A549 (cell line): Measurements from ENCODE around the gene EXOSC2. TPM values are rescaled to one million over a fixed set of nuclear protein-coding genes. Genes with fewer than 3 reads are reported as not detected.

Source experiments
- ATAC-seq, 2 experiments: fragments of 200-7000 bp in 1 of 2; fragments of >200 bp in 1 of 2; cut with Nextera tagmentation in 1 of 2; cut with Tn5 transposase in 1 of 2; 3 replicates each; pipeline versions ENCODE4 v1.8.0 to v1.9.1; 2018 to 2020; ENCODE audit warnings: mild to moderate bottlenecking in 1 of 2, moderate library complexity in 1 of 2
- CTCF ChIA-PET: fragments of 300-600 bp; sonication (Branson Sonifier 250); formaldehyde crosslinking; extraction: SDS; loops from one replicate; lab custom pipeline; 2021; ENCODE audit warnings: antibody characterized with exemption, inconsistent platforms; lab: Yijun Ruan, JAX
- POLR2A ChIA-PET: fragments of 350-600 bp; formaldehyde crosslinking; extraction: SDS; loops from one replicate; lab custom pipeline; 2021; ENCODE audit warnings: antibody characterized with exemption, inconsistent platforms; lab: Yijun Ruan, JAX
- DNase-seq, 2 experiments: peaks; one replicate each; pipeline versions ENCODE4 v3.0.0 to v3.0.0-alpha.2; 2011 to 2016; ENCODE audit warnings: low read depth in 1 of 2, low spot score in 1 of 2
- FAIRE-seq: peaks from 2 replicates; lab custom pipeline; 2011; peaks lifted over from hg19 to GRCh38; lab: Jason Lieb, UNC
- H3K27ac ChIP-seq, 2 experiments: fragments of >200 bp; sonication (Bioruptor Twin); formaldehyde crosslinking; 3 replicates each; pipeline ENCODE4 v1.5.1; 2016 to 2017
- H3K4me1 ChIP-seq: fragments of >200 bp; sonication (Bioruptor Twin); formaldehyde crosslinking; 3 replicates; pipeline ENCODE4 v1.6.1; 2016
- H3K4me2 ChIP-seq: fragments of >200 bp; sonication (Bioruptor Twin); formaldehyde crosslinking; 3 replicates; pipeline ENCODE4 v1.6.1; 2016
- H3K4me3 ChIP-seq: fragments of >200 bp; sonication (Bioruptor Twin); formaldehyde crosslinking; 3 replicates; pipeline ENCODE4 v1.5.1; 2016
- H3K9me3 ChIP-seq: fragments of >200 bp; sonication (Bioruptor Twin); formaldehyde crosslinking; 3 replicates; pipeline ENCODE4 v1.6.1; 2016
- BHLHE40 ChIP-seq: IDR thresholded peaks from 2 replicates; pipeline ENCODE4 v1.6.1; 2012; ENCODE audit warnings: low read depth, low read length, inconsistent platforms
- CBX2 ChIP-seq: fragments of 200-600 bp; sonication (generic); IDR thresholded peaks from 2 replicates; pipeline ENCODE4 v1.6.1; 2016; ENCODE audit warnings: low read depth, mild to moderate bottlenecking, borderline replicate concordance
- CBX8 ChIP-seq: fragments of 200-600 bp; sonication (generic); IDR thresholded peaks from 2 replicates; pipeline ENCODE4 v1.6.1; 2016
- CHD2 ChIP-seq: fragments of 150-350 bp; IDR thresholded peaks from 2 replicates; pipeline ENCODE4 v1.6.1; 2014; ENCODE audit warnings: low read length; ENCODE audit not compliant: partially characterized antibody
- CHD4 ChIP-seq: fragments of 200-600 bp; sonication (generic); IDR thresholded peaks from 2 replicates; pipeline ENCODE4 v1.6.1; 2016; ENCODE audit warnings: antibody characterized with exemption, mild to moderate bottlenecking, borderline replicate concordance
- EP300 ChIP-seq, 2 experiments: fragments of >200 bp; sonication (Bioruptor Twin); formaldehyde crosslinking; IDR thresholded peaks; 2 replicates in 1 of 2; 3 replicates in 1 of 2; pipeline ENCODE4 v1.6.1; 2016 to 2017
- ESRRA ChIP-seq: fragments of 150-350 bp; IDR thresholded peaks from 2 replicates; pipeline ENCODE4 v1.6.1; 2014; ENCODE audit warnings: mild to moderate bottlenecking, low read length, borderline replicate concordance
- FOSB ChIP-seq: fragments of 250-450 bp; sonication (Bioruptor Pico); IDR thresholded peaks from 2 replicates; pipeline ENCODE4 v1.5.0; 2020; ENCODE audit warnings: mild to moderate bottlenecking, moderate library complexity
- FOXS1 ChIP-seq: fragments of 250-450 bp; sonication (Bioruptor Pico); IDR thresholded peaks from 2 replicates; pipeline ENCODE4 v1.5.0; 2020; ENCODE audit warnings: mild to moderate bottlenecking, moderate library complexity
- GATA3 ChIP-seq: IDR thresholded peaks from 2 replicates; pipeline ENCODE4 v1.6.1; 2012; ENCODE audit warnings: borderline replicate concordance
- HDAC2 ChIP-seq: fragments of 200-600 bp; sonication (generic); IDR thresholded peaks from 2 replicates; pipeline ENCODE4 v1.6.1; 2016
- HEYL ChIP-seq: fragments of 250-450 bp; sonication (Bioruptor Pico); IDR thresholded peaks from 2 replicates; pipeline ENCODE4 v1.8.0; 2021; ENCODE audit warnings: mild to moderate bottlenecking, moderate library complexity
- HOXA7 ChIP-seq: fragments of 250-450 bp; sonication (Bioruptor Pico); IDR thresholded peaks from 2 replicates; pipeline ENCODE4 v1.5.0; 2020; ENCODE audit warnings: mild to moderate bottlenecking, moderate library complexity
- HOXB13 ChIP-seq: fragments of 250-450 bp; sonication (Bioruptor Pico); IDR thresholded peaks from 2 replicates; pipeline ENCODE4 v1.5.0; 2020; ENCODE audit warnings: low read depth, mild to moderate bottlenecking, moderate library complexity
- HOXB5 ChIP-seq: fragments of 250-450 bp; sonication (Bioruptor Pico); IDR thresholded peaks from 2 replicates; pipeline ENCODE4 v1.5.0; 2020; ENCODE audit warnings: mild to moderate bottlenecking, moderate library complexity
- KDM1A ChIP-seq: fragments of 200-600 bp; sonication (generic); IDR thresholded peaks from 2 replicates; pipeline ENCODE4 v1.6.1; 2016; ENCODE audit warnings: low read depth, mild to moderate bottlenecking
- NFE2L2 ChIP-seq: fragments of 150-350 bp; conservative IDR thresholded peaks from 2 replicates; pipeline ENCODE4 v1.6.1; 2014; ENCODE audit warnings: low read length
- PHF8 ChIP-seq: fragments of 200-600 bp; sonication (generic); IDR thresholded peaks from 2 replicates; pipeline ENCODE4 v1.6.1; 2016; ENCODE audit warnings: low read depth, mild to moderate bottlenecking, antibody characterized with exemption, moderate library complexity, borderline replicate concordance
- POLR2A ChIP-seq: IDR thresholded peaks from 2 replicates; pipeline ENCODE4 v1.6.1; 2012; ENCODE audit warnings: mild to moderate bottlenecking, low read length
- POLR2AphosphoS2 ChIP-seq: conservative IDR thresholded peaks from 2 replicates; pipeline ENCODE4 v1.6.1; 2012; ENCODE audit warnings: low read length, improper control_type of control experiment, inconsistent platforms
- SREBF2 ChIP-seq: fragments of 450-650 bp; IDR thresholded peaks from 2 replicates; pipeline ENCODE4 v1.6.1; 2014; ENCODE audit warnings: mild to moderate bottlenecking, moderate library complexity
- TFCP2L1 ChIP-seq: fragments of 250-450 bp; sonication (Bioruptor Pico); IDR thresholded peaks from 2 replicates; pipeline ENCODE4 v1.5.0; 2021; ENCODE audit warnings: mild to moderate bottlenecking
- WGBS: methylation state at CpG from one replicate; pipeline ENCODE4 v1.1.6; 2017; ENCODE audit errors: missing lambda C conversion rate; 5-methylcytosine and 5-hydroxymethylcytosine counted together
- polyA plus RNA-seq, 4 experiments: library from polyadenylated mRNA; depleted of rRNA in 3 of 4; stranded (reverse); fragments of >200 nt; fragmentation: RNase III in 1 of 4; extraction: RNeasy Plus Mini Kit Qiagen cat#74134 plus additional on column Dnase treatment in 1 of 4; gene quantifications; 2 replicates in 3 of 4; 3 replicates in 1 of 4; pipeline ENCODE4 v1.2.3, GENCODE V29; 2011 to 2017
- TF ChIP-seq, protein P1 (sequence below): fragments of 250-450 bp; sonication (Bioruptor Pico); IDR thresholded peaks from 2 replicates; pipeline ENCODE4 v1.5.0; 2020; ENCODE audit warnings: low read depth, mild to moderate bottlenecking, moderate library complexity
- TF ChIP-seq, protein P2 (sequence below): fragments of 200-600 bp; sonication (generic); IDR thresholded peaks from 2 replicates; pipeline ENCODE4 v1.6.1; 2016; ENCODE audit warnings: antibody characterized with exemption, mild to moderate bottlenecking, moderate library complexity
- TF ChIP-seq, protein P3 (sequence below): fragments of >200 bp; sonication (Bioruptor Twin); formaldehyde crosslinking; IDR thresholded peaks from 3 replicates; pipeline ENCODE4 v1.6.1; 2016
- TF ChIP-seq, protein P4 (sequence below): fragments of 250-450 bp; sonication (Bioruptor Pico); IDR thresholded peaks from 2 replicates; pipeline ENCODE4 v1.5.0; 2021; ENCODE audit warnings: mild to moderate bottlenecking, moderate library complexity, borderline replicate concordance
- TF ChIP-seq, protein P5 (sequence below): fragments of >200 bp; sonication (Bioruptor Twin); formaldehyde crosslinking; IDR thresholded peaks from 3 replicates; pipeline ENCODE4 v1.5.1; 2016

The EXOSC2 gene
- polyA plus RNA-seq, 2 of the 4 experiments (the other 2 are of a cell fraction): 96.8 to 101 TPM

DNA sequence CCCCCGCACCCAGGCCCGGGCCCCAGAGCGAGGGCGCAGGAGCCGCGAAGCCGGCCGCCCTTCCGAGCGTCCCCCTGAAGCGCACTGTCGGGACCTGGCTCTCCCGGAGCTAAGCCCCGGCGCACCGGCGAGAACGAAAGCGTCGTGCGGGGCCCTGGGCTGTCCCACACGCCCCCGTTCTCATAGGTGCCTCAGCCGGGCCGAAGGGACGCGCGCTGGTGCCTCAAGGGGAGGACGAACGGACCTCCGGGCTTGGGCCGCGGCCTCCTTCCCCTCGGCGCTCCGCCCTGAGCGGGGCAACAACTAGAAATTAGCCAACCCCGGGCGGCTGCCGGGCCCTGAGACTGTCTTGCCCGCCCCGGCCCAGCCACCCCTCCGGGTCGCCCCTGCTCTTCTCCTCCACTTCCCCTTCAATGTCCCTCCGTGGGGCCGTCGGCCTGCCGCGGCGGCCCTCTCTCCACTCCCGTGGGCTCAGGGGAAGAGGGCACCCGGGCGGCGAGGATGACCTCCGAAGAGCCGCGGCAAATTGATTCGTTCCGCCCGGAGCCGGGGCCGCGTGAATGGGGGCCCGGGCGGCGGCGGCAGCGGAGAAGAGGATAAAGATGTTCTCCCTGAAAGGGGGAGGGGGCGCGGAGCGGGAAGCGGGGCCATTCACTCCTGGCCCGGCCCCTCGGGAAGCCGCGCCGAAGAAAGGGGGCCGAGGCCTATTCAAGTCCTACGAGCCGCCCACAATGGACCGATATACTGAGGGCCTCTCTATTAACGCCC, 32.7 kb upstream of the EXOSC2 start:
- 33% methylated on average over 29 of the region's 82 CpGs for WGBS
- Histone ChIP-seq H3K27ac (peak overlapping the region; percentile 9 to 63; a peak in 3 of 6 replicates), H3K9me3 (no peaks in the 10 kb centered on the region), H3K4me3 (peak overlapping the region; percentile 48), H3K4me1 (peaks cover 36% of the 10 kb centered on the region), H3K4me2 (peak overlapping the region; percentile 98)
- ChIA-PET POLR2A (no interaction called here), CTCF (interaction anchor here (1.3 kb wide), 1 partner anchor 21 kb away, joined by 5 read pairs; no protein-coding TSS in a partner anchor)
- DNase-seq (no peak), FAIRE-seq (no peak), ATAC-seq (peak in 1 of 2 experiments; percentile 50; a peak in 3 of 6 replicates)
- TF ChIP-seq HOXA7 (CRISPR knock-in tag) (no peak), KDM1A (no peak), FOSB (CRISPR knock-in tag) (no peak), POLR2A (no peak), NFE2L2 (no peak), PHF8 (no peak), ESRRA (no peak), HOXB13 (CRISPR knock-in tag) (no peak), HDAC2 (no peak), HEYL (CRISPR knock-in tag) (no peak), CBX8 (no peak), SREBF2 (no peak), BHLHE40 (no peak), CHD2 (no peak), CBX2 (no peak)
- TF ChIP-seq, protein P1, sequence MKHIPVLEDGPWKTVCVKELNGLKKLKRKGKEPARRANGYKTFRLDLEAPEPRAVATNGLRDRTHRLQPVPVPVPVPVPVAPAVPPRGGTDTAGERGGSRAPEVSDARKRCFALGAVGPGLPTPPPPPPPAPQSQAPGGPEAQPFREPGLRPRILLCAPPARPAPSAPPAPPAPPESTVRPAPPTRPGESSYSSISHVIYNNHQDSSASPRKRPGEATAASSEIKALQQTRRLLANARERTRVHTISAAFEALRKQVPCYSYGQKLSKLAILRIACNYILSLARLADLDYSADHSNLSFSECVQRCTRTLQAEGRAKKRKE (CRISPR knock-in tag): no peak
- TF ChIP-seq, protein P2, sequence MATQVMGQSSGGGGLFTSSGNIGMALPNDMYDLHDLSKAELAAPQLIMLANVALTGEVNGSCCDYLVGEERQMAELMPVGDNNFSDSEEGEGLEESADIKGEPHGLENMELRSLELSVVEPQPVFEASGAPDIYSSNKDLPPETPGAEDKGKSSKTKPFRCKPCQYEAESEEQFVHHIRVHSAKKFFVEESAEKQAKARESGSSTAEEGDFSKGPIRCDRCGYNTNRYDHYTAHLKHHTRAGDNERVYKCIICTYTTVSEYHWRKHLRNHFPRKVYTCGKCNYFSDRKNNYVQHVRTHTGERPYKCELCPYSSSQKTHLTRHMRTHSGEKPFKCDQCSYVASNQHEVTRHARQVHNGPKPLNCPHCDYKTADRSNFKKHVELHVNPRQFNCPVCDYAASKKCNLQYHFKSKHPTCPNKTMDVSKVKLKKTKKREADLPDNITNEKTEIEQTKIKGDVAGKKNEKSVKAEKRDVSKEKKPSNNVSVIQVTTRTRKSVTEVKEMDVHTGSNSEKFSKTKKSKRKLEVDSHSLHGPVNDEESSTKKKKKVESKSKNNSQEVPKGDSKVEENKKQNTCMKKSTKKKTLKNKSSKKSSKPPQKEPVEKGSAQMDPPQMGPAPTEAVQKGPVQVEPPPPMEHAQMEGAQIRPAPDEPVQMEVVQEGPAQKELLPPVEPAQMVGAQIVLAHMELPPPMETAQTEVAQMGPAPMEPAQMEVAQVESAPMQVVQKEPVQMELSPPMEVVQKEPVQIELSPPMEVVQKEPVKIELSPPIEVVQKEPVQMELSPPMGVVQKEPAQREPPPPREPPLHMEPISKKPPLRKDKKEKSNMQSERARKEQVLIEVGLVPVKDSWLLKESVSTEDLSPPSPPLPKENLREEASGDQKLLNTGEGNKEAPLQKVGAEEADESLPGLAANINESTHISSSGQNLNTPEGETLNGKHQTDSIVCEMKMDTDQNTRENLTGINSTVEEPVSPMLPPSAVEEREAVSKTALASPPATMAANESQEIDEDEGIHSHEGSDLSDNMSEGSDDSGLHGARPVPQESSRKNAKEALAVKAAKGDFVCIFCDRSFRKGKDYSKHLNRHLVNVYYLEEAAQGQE: no peak

DNA sequence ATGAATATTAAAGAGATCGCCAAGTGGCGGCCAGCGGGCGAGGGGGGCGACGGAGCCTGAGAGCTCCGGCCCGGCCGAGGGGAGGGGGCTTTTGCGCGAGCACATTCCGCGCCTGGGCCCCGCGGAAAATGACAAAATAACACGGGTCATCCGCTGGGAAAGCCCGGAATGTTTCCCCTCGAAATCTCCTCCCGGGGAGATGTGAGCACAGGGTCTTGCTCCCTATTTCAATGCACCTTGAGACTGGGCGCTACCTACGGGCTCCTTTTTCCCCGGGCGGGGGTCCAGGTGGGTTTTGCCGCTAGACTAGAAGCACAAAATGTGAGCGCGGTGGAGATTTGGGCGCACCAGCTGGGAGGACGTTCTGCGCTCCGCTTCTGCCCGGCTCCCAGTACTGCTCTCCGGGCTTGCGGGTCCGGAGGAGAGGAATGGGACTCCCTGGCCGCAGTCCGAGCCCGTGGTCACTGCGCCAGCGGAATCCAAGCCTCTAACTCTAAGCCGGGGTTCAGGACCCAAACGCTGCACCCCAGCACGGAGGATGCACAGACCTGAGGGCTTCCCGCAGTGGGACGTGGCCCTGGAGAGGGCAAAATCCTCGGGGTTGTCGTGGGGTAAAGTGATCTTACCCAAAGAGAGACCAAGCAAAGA, 32.0 kb upstream of the EXOSC2 start:
- DNase-seq: no peak
- H3K4me2 ChIP-seq: peak overlapping the region; percentile 98
- 35% methylated on average over 35 of the region's 47 CpGs for WGBS
- CTCF ChIA-PET: interaction anchor here (1.0 kb wide), 1 partner anchor 48 kb away, joined by 3 read pairs; no protein-coding TSS in a partner anchor
- H3K9me3 ChIP-seq: no peaks in the 10 kb centered on the region
- no peak overlapping the region for H3K27ac ChIP-seq
- peaks cover 36% of the 10 kb centered on the region for H3K4me1 ChIP-seq
- no peak for FAIRE-seq
- no peak for ATAC-seq
- POLR2A ChIA-PET: no interaction called here
- peak overlapping the region; percentile 48; the same call in 1 of the 3 replicates for H3K4me3 ChIP-seq
- TF ChIP-seq, protein P3, sequence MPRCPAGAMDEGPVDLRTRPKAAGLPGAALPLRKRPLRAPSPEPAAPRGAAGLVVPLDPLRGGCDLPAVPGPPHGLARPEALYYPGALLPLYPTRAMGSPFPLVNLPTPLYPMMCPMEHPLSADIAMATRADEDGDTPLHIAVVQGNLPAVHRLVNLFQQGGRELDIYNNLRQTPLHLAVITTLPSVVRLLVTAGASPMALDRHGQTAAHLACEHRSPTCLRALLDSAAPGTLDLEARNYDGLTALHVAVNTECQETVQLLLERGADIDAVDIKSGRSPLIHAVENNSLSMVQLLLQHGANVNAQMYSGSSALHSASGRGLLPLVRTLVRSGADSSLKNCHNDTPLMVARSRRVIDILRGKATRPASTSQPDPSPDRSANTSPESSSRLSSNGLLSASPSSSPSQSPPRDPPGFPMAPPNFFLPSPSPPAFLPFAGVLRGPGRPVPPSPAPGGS: no peak
- TF ChIP-seq FOXS1 (CRISPR knock-in tag) (no peak), PHF8 (no peak), POLR2AphosphoS2 (no peak), TFCP2L1 (CRISPR knock-in tag) (no peak), NFE2L2 (no peak), CHD4 (no peak), HOXB5 (CRISPR knock-in tag) (no peak), GATA3 (no peak), KDM1A (no peak), BHLHE40 (no peak), EP300 (IDR thresholded peaks at IDR 0.05) (no peak), CHD2 (no peak)
- TF ChIP-seq, protein P4, sequence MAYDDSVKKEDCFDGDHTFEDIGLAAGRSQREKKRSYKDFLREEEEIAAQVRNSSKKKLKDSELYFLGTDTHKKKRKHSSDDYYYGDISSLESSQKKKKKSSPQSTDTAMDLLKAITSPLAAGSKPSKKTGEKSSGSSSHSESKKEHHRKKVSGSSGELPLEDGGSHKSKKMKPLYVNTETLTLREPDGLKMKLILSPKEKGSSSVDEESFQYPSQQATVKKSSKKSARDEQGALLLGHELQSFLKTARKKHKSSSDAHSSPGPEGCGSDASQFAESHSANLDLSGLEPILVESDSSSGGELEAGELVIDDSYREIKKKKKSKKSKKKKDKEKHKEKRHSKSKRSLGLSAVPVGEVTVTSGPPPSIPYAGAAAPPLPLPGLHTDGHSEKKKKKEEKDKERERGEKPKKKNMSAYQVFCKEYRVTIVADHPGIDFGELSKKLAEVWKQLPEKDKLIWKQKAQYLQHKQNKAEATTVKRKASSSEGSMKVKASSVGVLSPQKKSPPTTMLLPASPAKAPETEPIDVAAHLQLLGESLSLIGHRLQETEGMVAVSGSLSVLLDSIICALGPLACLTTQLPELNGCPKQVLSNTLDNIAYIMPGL: no peak
- TF ChIP-seq, protein P5, sequence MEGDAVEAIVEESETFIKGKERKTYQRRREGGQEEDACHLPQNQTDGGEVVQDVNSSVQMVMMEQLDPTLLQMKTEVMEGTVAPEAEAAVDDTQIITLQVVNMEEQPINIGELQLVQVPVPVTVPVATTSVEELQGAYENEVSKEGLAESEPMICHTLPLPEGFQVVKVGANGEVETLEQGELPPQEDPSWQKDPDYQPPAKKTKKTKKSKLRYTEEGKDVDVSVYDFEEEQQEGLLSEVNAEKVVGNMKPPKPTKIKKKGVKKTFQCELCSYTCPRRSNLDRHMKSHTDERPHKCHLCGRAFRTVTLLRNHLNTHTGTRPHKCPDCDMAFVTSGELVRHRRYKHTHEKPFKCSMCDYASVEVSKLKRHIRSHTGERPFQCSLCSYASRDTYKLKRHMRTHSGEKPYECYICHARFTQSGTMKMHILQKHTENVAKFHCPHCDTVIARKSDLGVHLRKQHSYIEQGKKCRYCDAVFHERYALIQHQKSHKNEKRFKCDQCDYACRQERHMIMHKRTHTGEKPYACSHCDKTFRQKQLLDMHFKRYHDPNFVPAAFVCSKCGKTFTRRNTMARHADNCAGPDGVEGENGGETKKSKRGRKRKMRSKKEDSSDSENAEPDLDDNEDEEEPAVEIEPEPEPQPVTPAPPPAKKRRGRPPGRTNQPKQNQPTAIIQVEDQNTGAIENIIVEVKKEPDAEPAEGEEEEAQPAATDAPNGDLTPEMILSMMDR: no peak
